NCI-H748 (cell line): ENCODE measurements around the gene INTS1.
A peak's percentile ranks its signal among the peaks of the same experiment; 100 is the strongest.

Experiments used
- DNase-seq: peaks from one replicate; lab custom pipeline; 2025; ENCODE audit not compliant: unreplicated experiment; lab: John Stamatoyannopoulos, UW

INTS1 gene, protein sequence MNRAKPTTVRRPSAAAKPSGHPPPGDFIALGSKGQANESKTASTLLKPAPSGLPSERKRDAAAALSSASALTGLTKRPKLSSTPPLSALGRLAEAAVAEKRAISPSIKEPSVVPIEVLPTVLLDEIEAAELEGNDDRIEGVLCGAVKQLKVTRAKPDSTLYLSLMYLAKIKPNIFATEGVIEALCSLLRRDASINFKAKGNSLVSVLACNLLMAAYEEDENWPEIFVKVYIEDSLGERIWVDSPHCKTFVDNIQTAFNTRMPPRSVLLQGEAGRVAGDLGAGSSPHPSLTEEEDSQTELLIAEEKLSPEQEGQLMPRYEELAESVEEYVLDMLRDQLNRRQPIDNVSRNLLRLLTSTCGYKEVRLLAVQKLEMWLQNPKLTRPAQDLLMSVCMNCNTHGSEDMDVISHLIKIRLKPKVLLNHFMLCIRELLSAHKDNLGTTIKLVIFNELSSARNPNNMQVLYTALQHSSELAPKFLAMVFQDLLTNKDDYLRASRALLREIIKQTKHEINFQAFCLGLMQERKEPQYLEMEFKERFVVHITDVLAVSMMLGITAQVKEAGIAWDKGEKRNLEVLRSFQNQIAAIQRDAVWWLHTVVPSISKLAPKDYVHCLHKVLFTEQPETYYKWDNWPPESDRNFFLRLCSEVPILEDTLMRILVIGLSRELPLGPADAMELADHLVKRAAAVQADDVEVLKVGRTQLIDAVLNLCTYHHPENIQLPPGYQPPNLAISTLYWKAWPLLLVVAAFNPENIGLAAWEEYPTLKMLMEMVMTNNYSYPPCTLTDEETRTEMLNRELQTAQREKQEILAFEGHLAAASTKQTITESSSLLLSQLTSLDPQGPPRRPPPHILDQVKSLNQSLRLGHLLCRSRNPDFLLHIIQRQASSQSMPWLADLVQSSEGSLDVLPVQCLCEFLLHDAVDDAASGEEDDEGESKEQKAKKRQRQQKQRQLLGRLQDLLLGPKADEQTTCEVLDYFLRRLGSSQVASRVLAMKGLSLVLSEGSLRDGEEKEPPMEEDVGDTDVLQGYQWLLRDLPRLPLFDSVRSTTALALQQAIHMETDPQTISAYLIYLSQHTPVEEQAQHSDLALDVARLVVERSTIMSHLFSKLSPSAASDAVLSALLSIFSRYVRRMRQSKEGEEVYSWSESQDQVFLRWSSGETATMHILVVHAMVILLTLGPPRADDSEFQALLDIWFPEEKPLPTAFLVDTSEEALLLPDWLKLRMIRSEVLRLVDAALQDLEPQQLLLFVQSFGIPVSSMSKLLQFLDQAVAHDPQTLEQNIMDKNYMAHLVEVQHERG (N-terminal part only)

DNA sequence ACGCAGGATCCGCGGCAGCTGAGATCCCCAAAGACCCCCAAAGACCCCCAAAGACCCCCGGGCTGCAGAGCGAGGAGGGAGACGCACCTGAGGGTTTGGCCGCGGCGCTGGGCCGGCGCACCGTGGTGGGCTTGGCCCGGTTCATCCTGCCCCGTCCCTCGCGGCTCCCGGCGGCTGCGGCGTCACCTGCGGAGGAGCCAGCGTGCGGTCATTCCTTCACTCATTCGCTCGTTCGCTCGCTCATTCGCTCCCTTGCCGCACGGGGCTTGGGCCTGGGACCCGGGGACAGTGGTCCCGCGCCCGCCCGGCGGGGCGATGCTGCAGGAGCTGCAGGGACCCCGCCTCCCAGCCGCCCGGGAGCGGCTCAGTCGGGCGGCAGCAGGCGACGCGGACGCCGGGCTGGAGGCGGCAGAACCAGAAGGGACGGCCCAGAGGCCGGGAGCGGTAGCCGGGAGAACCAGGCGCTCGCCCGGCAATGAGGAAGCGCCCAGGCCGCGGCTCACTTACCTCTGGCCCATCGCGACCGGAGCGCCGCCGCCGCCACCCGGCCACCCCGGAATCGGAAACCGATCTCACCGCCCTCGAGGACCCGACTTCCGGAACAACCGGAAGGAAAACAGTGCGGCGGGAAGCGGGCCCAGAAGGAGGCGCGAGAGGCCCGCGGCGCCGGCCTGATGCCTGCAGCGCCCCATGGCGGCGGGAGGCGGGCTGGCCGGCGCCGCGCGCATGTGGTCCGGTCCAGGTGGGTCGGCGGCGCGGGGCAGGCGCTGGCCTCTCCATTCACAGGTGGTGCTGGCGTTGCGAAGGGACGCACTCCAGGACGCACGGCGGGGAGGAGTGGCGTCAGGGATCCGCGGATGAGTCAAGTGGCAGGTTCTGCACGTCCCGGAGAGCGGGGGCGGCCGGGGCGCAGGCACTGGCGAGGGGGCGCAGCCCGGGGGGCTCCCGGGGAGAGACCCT is at the start of gene INTS1:
Gene INTS1, minus strand, starts transcription at position 574 of the 960 bp plus-strand sequence. Its CDS starts 429 bp downstream, at position 145.
- peak; percentile 94 for DNase-seq

DNA sequence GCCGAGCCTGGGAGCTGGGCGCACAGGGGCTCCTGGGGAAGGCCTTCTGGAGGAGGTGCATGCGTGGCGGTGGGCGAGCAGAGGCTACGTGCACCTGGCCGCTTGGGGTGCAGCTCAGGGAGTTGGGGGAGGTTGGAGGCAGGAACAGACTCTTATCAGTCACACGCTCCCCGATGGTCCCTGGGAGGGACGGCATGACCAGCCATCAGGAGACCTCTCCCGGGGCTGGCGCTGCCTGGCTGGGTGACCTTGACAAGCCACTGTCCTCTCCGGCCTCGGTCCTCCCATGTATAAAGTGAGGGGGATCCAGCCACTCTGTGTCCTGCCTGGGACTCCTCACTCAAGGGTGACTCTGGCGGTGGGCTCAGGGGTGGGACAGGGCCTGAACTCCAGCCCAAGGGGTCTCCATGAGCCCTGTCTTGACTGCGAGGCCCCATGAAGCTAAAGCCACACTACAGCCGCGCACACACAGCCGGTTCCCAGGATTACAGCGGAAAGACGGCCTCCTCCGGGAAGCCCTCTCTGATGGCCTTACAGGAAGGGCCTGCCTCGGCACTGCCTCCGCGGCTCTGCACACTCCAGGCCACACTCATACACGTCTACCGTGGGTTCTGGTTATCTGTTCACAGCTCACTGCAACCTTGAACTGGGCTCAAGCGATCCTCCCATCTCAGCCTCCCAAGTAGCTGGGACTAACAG is 49.5 kb upstream of the INTS1 start:
- DNase-seq: no peak

DNA sequence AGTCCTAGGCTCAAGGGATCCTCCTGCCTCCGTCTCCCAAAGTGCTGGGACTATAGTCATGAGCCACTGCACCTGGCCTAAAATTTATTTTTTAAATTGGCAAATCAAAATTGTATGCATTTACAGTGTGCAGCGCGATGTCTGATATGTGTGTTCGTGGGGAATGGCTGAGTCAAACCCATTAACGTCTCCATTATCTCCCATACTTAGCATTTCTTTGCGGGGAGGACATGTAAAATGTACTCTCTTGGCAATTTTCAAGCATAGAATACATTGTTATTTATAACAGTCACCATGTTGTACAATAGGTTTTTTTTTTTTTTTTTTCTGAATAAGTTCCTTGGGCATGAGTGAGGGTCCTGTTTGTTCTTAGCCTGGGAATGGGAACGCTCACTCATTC is 48.0 kb upstream of the INTS1 start:
- DNase-seq: no peak

DNA sequence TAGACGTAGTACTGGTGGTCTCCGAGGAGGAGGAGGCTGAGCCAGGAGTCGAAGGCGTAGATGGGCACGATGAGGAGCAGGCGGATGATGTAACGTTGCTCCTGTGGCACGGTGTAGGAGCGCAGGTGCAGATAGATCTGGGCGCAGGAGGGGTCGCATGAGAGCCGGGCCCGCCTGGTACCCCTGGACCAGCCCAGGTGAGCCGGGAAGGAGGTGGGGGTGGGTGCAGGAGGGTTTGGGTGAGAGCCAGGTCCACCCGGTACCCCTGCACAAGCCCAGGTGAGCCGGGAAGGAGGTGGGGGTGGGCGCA is 46.6 kb upstream of the INTS1 start:
- DNase-seq: no peak

DNA sequence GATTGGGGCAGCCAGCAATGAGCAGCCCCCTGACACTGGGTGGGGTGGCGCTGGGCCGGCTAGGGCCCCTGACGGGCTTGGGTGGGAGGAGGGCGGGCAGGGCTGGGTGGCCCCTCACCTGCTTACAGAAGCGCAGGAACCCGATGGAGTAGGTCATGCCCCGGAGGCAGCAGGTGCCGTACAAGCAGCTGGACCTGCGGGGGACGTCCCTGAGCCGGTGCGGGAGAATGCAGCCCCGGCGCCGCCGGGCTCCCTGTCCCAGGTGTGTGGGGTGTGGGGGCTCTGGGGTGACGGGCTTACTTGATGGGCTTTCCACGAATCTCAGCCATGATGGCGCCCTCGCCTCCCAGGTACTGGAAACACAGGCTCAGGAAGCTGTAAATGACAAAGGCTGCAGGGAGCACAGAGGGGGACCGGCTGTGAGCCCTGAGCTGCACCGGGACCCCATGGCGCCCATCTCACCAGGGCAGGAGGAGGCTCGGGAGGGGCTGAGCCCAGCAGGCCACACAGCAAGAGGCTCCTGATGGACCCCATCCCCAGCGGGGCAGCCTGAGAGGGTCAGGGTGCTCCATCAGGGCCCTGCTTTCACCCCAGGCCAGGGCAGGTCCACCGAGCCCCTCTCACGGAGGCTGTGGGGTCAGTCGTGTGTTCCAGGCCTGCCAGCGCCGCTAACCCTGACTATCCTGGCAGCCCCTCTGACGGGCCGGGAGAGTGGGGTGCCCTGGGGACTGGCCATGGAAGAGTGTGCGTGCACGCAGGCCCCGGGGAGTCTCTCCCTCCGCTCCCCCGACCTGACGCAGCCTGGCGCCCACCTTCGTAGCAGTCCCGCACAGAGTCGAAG is 46.0 kb upstream of the INTS1 start:
- DNase-seq: no peak

DNA sequence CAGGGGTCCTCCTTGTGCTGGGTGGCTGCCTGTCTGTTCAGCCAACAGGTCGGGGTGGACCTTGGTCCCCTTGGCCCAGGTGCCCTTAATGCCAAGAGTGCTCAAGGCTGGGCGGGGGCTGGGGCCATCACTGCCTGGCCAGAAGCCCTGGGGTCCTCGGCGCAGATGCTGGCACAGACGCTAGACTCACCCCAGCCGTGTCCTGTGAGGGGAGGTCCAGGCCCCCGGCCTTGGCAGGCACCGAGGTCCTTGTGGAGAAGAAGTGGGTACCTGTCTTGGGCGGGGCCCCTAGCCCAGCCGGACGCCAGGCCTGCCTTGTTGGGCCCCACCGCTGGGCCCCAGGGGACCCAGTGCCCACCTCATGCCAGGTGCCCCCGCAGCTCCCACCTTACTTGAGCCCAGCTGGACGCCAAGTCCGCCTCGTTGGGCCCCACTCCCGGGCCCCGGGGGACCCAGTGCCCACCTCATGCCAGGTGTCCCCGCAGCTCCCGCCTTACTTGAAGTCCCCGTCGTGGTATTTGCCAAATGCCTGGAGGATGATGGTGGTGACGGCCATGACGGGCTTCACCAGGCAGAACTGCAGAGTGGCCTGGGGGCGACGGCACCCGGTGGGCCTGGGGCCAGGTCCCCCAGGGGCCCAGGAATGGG is 45.3 kb upstream of the INTS1 start:
- no peak for DNase-seq

DNA sequence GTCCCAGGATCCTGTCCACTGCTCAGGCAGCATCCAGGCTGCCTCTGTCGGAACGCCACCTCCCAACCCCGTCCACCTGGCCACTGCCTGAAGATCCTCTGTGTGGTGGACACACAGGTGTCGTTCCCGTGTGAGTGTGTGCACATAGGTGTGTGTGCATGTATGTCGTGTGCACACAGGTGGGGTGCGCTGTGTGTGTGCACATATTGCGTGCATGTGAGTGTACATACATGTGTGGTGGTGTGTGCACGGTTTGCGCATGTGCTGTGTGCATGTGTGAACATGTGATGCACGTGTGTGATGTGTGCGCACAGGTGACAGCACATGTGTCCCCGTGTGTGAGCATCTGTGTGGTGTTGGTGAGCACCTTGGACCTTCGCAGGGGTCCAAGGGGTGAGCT is 44.8 kb upstream of the INTS1 start:
- DNase-seq: no peak

DNA sequence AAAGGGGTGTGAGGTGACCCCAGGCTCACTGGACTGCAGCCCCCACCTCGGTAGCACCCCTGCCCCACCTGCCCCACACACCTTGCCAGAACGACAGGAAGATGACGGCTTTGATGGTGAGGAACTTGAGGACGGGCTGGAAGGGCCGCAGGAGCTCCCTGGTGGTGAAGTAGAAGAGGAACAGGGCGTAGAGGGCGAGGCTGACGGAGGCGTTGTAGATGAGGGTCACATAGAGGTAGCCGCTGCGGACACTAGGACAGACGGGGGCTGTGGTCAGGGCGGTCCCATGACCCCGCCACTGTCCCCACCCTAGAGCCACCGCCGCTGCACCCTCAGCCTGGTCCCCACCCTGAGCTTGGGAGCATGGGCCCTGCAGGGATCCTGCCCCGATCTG is 44.2 kb upstream of the INTS1 start:
- no peak for DNase-seq

DNA sequence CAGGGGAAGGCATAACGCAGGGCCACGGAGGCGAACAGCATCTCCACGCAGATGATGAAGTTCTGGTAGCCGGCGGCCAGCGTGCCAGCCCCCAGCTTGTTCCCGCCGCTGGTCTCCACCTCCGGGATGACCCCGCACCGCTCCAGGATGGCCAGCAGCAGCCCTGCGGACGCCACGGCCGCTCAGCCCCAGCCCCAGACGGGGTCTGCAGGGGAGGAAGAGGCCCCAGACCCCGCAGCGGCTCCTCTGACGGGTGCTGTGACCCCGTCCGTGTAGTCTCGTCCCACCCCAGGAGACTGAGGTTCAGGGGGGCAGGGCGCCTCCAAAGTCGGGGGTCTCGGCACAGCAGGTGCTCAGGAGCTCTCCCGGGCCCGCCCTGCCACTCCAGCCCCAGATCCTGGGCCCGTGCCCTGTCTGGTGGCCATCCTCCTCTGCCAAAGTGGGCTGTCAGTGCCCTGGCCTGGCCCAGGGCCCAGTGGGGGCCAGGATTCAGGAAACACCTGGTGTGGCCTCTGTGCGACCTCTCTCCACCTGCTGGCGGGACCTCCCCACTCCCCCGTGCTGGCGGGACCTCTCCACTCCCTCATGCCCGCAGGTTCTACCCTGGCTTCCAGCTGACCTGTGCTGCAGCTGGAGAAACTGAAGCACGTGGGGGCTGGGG is 43.7 kb upstream of the INTS1 start:
- no peak for DNase-seq

DNA sequence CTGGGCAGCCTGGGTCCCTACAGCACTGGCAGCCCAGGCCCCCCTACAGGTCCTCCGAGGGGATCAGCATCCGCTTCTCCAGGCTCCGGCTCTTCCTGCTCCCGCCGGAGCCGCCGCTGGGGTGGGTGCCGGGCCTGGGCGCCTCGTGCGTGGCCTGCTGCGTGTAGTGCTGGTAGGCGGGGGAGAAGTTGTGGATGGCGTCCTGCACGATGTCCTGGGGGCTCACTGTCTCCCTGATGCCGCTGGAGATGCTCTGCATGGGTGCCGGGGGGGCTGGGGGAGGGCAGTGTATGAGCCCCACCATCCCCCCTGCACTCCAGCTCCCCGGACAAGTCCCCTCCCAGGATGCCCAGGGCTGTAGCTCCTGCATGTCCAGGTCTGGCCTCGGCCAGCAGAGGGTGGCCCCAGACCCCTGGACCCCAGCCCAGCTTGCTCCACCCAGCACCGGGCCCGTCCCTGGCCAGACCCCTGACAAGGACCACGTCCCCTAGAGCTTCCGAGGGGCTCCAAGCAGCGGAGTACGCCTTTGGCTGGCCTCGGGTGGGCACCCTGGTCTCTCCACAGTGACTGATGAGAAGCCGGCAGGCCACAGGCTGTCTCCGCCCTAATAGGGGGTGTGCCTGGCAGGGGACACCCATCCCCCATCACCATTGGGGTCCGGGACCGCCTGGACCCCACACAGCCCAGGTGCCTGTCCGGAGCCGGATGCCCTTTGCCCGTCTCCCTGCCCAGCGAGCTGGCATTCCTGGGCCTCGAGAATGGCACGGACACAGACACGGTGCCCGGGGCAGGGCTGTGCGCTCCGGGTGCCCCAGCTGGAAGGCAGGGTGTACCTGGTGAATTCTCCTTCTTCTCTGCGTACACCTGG is 43.0 kb upstream of the INTS1 start:
- DNase-seq: no peak

DNA sequence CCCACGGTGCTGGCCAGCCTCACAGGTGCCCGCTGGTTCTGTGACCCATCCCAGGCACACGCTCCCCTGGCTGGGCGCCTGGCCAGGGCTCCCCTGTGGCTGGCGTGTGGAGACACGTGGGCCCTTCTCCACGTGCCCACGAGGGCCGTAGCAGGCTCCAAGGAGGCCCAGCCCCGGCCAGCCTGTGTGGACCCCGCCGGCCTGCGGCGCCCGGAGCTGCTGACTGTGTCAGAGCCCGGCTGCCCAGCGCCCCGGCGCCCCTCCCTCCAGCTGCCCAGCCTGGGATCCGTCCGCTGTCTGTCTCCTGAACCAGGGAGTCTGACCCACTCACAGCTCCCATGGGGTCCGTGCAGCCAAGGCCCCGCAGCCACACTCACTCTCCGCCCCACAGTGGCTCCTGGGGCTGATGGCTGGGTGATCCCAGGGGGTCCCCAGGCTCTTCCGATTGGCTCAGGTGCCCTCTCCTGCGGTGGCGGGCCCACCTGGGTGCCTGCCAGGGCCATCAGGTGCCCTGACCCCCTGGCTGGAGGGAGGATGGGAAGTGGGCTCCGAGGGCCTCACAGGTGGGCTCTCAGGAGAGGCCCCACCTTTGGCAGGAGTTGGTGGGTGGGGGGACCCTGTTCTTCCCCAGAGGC is 42.2 kb upstream of the INTS1 start:
- DNase-seq: no peak

DNA sequence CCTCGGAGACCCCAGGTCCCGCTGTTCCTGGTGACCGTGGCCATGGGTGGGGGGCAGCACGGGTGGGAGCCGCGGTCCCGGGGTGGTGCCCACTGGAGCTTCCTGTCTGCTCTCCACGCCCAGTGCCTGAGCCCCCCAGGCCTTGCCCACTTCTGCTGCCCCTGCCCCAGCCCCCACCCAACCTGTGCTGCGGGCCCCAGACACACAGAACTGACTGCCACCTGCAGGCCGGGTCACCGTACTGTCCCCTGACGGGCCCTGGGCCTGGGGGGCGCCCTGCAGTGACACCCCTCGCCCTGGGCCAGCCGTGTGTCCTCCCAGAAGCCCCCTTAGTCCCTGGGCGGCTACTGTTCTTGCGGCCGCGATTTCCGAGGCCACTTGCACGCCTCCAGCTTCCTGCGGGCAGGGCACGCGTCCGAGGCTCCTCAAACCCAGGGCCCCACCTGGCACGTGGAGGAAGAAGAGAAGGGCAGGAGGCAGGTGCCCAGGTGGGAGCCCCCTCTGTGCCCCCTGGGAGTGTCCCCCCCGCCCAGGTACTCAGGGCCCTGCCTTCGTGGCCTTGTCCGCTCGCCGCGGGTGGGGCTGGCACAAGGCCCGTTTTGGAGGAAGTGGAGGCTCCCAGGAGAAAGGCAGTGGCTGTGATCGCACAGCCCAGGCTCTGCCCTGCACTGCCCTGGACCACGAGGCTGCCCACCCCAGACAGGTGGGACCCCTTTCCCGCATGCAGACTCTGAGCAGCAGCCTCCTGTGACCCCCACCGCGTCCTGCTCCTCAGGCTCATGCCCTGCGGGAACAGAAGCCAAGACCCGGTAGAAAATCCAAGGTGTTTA is 41.4 kb upstream of the INTS1 start:
- DNase-seq: no peak

DNA sequence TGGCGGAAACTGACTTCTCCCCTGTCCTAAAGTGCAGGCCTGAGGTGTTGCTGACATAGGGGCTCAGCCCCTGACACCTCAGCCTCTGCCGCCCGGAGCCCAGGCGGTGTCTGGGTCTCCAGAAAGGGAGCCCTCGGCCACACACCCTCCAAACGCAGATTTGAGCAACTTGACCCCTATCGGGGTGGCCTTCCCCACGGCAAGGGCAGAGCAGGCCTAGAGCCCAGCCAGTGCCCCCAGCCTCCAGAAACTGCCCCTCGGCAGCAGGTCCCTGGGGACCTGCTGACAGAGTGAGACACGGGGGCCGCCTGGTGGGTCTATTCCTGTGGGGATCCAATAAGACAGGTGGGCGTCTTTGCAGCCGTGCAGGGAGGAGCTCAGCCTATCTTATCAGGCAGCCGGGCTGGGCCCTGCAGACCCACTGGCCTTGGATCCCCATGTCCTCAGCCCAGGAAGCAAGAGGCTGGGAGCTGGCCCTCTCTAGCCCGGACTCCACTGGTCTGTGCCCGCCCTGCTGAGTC is 40.8 kb upstream of the INTS1 start:
- DNase-seq: no peak

DNA sequence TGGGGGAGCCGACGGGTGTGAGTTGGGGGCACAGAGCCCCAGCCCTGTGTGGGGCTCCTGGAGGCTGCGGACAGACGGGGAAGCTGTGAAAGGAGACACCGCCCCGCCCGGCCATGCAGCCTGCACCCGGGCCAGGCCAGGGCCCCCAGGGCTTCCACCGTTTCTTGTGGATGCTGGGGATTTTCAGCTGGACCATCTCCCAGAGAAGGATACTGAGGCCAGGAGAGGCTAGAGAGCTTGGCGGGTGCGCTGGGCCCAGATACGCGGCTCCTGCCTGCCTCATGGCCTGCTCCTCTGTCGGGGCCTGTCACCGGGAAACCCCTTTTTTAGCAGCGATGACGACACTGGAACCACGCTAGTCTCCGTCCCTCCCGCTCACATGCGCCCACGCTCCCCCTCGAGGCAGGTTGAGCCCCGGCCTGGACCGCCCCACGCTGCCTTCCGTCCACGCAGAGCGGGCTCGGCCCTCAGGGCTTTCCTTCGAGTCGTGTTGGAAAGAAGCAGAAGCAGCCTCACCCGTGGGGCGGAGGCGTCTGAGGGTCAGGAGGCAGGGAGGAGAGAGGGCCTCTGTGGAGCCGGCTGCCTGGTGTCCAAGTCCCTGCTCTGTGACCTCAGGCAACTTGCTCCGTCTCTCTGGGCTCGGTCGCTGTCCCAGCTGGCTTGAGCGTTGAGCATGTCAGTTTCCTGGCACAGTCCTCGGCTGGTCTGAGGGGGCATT is 40.1 kb upstream of the INTS1 start:
- no peak for DNase-seq

DNA sequence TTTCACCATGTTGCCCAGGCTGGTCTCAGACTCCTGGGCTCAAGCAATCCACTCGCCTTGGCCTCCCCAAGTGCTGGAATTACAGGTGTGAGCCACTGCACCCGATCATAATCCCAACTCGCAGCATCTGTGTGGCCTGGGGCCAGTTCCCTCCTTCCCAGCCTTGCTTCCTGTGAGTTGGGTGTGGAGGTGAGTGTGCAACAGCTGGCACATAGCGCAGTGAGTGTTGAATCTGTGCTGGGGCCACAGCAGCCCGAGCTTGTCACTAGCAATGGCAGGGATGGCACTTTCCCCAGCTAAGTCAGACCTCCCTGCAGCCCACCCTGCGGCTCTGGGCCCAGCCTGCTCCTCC is 39.6 kb upstream of the INTS1 start:
- DNase-seq: no peak
